Measurements from ENCODE around the gene CELSR1.
"Not testable (repeated sequence)": the region's sequence is repeated elsewhere in the genome, so short reads cannot be mapped to it uniquely, and the experiment has no call there.

Gene CELSR1

DNA sequence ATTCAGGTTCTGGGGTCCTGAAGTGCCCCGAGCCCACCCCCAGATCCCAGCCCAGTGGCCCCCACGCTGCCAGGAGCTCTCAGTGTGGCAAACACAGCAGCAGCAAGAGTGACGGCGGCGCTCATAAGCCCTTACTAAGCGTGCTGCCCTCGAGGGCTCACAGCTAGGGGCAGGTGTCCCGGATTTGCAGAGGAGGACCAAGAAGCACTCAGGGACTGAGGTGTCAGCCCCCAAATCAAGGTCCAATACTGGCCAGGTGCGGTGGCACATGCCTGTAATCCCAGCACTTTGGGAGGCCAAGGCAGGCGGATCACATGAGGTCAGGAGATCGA, 25.4 kb downstream of the CELSR1 start:
- DNase-seq = no peak

GRCh38 chr22:46511151-46512038, 26.0 kb downstream of the CELSR1 start:
- DNase-seq = no peak

DNA sequence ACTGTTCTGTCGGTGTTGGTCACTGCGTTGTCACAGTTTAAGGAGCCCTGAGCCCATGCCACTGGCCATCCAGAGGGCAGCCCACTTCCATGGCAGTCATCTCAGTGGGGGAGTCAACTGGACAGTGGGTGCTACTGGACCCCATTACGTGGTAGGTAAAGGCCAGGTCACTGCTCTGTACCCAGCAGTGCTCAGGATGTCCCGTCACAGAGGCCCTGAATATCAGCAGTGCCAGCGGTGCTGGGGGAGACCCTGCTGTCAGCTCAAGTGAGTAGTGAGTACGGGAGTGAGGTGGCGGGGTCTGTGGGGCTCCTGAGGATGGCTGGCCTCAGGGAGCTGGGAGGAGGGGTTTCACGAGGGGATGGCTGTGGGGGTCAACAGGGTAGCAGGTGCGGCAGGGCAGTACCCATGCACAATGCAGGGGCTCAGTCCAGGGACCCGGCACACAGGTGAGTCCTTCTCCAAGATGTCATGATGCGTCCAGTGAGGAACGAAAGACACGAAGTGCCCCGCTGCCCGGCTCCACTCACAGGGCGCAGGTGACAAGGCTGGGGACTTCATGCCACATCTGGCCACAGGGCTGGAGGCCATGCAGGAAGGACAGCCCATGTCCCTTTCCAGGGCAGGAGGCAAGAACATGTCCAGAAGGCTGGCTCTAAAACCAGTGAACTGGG, 27.9 kb downstream of the CELSR1 start:
- DNase-seq = no peak

DNA sequence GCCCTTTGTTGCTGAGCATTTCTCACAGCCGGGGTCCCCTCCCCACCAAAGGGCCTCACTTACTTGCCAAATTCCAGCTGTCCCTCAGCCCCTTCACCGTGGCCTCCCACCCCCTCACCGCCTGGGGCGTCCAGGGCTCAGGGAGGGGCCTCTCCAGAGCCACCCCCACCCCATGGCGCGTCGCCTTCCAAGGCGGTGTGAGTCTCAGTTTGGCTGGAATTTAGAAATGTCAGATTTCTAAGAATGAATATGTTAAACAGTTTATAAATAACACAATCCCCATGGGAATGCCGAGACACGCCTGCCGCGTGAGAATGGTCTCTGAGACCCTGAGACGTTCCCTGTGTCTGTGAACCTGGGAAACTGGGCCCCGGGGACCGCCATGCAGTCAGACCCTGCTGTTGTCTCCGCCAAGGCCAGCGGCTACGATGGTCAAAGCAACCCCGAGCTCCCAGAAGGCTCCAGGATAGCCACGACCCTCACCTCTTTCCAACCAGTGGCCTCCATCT, 28.9 kb downstream of the CELSR1 start:
- DNase-seq = no peak

DNA sequence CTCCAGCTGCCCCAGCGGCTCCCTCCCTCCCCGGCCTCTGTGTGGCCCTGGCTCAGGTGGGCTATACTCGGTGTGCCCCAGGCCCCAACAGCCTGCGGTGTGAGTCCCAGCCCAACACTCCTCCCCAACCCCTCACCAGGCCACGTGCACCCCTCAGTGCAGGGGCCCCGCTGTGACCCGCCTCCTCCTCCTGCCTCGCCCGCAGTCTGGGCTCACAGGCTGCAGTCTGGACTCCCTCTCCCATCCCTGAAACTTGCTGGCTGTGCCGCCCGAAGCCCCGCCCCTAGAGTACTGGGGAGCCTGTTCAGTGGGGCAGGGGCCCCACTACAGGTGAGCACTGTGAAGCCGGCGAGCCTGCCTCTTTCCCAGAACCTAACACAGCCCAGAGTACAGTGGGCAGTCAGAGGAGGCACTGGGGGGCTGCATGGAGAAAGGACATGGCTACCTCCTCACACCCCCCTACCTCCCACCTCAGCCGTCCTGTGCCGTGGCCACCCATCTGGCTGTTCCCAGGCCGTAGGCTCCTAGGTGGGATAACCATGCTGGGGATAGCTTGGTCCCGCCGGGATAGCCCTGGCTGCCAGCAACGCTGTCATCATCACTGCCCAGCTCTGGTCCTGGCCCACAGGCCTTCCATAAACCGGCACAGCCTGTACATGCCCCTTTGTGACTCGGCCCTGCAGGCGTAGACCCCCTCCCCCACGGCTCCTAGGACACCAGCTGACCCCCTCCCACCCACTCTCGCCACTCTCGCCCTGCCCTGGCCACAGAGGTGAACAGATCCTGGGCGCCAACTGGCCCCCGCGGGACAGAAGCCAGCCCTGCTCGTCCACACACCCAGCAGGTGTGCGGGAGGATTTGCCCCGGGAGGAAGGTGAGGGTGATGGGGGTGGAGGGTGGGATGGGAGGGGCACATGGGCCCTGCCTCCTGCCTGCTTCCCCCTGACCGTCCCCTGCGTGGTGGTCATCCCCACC, 29.7 kb downstream of the CELSR1 start:
- DNase-seq = no peak

DNA sequence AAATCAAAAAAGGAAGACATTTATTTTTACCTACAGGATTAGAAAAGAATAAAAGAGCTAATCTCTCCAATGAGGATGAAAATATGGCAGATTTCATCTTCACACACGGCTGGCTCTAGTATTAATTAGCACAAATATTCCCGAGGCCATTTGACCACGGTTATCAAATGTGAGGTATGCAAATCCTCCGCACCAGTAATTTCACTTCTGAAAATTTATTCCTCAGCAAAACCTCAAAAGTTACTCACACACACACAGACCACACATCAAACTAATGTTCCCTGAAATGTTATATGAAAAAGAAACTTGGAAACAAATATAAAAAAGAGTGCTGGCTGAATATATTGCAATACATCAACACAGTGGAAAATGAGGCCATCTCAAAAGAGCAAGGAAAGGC, 32.8 kb downstream of the CELSR1 start:
- DNase-seq = no peak

DNA sequence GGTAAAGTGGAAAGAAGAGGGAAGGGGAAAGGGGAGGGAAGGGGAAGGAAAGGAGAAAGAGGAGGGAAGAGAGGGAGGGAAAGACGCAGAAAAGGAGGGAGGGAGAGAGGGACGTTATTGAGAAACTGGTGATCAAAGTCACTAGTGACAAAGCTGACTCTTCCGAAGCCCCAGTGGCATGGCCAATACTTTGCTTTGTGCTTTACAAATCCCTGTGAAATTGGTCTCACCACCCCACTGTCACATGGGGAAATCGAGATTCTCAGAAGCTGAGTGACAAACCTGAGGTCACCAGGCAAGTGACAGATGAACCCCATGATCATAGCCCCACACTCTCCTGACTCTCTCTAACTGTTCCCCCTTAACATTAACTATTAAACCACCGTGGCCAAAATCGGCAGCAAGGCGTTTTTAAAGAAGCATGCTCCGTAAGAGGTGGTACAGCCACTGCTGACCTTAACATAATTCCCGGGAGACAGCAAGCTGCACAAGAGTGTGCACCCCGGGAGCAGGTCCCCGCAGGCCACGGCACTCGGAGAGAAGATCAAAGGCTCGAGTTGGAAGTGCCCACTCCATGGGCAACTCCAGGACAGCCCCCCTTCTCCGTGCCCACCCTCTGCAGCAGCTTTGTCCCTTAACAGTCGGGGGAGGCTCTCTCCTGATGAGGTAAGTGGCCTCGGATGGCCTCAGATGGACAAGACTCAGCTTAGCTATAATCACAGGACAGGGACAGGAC, 34.8 kb downstream of the CELSR1 start:
- no peak for DNase-seq

DNA sequence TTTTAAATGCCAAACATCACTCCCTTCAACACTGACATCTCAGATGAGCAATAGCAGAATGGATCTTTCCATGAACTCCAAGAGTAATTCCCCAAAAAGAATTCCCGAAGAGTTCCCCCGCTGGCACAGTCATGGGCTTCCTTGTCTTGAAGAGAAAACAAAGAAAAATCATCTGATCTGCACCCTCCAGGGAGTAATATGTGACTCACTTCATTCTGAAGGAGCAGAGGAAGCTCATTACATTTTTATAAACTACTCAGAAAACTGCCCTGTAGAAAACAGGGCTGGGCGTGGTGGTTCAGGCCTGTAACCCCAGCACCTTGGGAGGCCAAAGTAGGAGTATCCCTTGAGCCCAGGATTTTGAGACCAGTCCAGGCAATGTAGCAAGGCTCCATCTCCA, 35.7 kb downstream of the CELSR1 start:
- DNase-seq = no peak

DNA sequence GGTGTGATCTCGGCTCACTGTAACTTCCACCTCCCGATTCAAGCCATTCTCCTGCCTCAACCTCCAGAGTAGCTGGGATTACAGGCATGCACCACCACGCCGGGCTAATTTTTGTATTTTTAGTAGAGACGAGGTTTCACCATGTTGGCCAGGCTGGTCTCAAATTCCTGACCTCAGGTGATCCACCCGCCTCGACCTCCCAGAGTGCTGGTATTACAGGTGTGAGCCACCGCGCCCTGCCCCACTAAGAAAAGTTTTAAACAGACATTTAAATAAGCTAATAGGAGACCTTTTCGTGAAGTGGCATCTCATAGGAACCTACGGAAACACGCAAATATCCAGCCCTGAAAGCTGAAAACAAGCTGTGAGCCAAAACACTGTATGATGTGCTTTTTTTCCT, 36.2 kb downstream of the CELSR1 start:
- not testable (repeated sequence) for DNase-seq

DNA sequence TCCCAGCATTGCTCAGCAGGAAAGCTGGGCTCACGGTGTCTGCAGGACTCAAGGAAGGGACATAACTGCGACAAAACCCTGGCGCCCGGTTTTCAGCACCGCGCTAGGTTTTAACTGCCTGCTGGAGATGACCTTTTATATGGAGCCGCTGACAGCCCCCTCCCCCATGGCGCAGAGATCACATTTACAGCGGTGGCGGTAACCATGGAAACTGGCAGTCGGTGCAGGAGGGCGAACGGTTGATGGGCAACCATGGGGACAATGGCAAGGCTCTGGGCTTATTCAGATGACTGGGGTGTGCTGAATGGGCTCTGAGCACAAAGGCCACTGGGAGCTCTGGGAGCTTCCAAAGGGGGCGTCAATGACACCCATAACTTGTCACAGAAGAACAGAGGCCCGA, 37.2 kb downstream of the CELSR1 start:
- no peak for DNase-seq

DNA sequence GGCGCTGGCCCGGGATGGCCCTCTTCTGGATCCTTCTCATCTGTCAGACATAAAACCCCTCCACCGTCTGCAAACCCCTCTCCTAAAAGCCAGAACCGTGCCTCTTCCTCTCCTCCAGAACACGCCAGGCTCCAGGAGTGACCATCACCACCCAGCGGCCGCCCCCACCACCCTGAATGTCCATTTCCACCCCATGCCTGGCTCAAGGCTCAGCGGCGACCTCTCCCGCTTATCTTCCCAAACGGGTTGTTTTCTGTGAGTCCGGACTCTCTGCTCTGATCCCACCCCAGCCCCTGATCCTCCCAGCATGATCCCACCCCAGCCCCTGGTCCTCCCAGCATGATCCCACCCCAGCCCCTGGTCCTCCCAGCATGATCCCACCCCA, 37.6 kb downstream of the CELSR1 start:
- DNase-seq = no peak

- DNase-seq = no peak
Observed at GRCh38 chr22:46491946-46492345, 45.5 kb downstream of the CELSR1 start.

- DNase-seq = no peak
Observed at GRCh38 chr22:46490538-46490937, 46.9 kb downstream of the CELSR1 start.

- DNase-seq = no peak
Observed at GRCh38 chr22:46486996-46487717, 50.3 kb downstream of the CELSR1 start.

DNA sequence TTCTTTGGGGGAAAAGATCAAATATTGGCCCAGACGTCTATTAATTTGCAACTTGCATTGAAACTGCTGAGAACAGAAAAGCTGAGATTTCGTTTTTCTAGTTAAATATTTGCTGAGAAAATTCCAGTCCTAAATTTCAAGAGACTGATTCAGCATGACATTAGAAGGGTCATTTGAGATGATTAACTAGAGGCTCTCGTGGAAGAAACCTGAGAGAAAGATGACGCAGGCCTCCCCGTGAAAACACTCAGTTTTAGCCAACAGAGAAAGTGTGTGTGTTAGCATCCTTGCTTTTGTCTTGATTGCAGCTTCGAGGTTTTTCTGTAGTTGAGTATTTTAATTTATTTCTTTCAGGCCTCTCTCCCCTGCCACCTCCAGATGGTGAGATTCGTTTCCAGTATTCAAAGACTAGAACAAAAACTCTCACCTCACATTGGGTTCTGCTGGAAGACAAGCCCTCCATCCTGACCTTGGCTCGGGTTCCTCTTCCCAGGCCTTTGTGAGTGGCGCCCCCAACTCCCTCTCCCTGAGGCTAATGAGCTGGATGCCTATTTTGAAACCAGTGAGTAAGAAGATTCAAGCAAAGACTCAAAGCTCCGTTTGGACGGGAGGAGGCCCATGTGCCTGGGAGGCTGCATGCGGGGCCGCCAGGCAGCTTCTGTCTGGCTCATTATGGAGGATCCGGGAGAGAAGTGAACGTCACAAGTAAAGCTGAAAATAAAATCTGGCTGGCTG, 52.4 kb downstream of the CELSR1 start:
- DNase-seq = no peak

DNA sequence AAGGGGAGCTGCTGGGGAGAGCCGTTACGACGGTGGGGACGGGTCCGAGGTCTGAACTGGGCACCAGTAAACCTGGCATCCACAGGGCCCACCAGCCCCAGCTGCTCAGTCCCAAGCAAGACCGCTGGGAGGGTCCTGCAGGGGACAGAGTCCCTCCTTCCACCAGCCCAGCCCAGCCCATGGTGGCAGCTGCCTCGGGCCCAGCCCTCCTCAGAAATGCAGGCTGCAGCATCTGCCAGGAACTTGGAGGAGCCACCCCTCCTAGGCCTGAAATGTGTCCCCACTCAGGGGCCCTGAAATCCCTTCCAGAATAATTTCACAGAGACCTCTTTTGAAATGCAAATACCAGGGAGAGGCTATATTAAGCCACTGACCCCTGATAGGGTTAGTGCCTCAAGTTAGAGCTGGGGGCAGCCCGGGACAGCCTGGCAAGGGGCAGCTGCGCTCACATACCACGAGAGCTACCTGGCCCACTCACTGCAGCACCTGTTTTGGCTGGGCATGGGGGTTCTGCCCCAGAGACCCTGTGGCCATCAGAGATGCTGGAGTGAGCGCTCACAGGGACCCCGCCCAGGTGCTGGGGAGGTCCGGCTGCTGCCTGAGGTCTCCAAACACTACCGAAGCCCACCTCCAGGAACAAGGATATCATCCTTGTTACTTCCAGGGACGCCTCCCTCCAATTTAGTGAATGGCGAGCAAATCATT, 53.1 kb downstream of the CELSR1 start:
- no peak for DNase-seq

DNA sequence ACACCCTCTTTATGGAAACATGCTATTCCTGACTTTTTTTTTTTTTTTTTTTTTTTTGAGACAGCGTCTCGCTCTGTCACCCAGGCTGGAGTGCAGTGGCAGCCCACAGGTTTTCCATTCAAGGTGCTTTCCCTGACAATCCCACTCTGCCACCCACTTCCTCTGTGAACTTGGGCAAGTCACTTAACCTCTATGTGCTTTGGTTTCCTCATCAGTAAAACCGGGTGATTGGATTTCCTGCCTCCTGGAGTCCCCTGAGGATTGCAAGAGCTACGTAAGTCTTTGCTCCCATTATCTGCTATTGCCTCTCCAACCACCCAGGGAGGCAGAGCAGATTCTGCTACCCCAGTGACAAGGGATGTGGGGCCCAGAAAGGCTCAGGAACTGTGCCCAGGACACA, 54.1 kb downstream of the CELSR1 start:
- DNase-seq = no peak

DNA sequence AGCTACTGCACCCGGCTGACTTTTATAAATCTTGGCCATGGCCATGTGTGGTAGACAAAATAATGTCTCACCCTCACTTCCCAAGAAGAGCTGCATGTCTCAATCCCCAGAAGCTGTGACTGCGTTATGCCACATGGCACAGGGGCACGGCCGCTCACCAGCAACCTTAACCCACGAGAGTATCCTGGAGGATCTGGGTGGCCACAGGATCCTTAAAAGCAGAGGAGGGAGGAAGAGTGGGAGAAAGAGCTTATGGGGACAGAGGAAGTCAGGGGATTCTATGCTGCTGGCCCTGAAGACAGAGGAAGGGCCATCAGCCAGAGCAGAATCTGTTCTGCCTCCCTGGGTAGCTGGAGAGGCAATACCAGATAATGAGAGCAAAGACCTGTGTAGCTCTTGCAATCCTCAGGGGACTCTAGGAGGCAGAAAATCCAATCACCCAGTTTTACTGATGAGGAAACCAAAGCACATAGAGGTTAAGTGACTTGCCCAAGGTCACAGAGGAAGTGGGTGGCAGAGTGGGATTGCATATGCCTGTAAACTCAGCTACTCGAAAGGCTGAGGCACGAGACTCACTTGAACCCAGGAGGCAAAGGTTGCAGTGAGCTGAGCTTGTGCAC, 55.3 kb downstream of the CELSR1 start:
- no peak for DNase-seq

DNA sequence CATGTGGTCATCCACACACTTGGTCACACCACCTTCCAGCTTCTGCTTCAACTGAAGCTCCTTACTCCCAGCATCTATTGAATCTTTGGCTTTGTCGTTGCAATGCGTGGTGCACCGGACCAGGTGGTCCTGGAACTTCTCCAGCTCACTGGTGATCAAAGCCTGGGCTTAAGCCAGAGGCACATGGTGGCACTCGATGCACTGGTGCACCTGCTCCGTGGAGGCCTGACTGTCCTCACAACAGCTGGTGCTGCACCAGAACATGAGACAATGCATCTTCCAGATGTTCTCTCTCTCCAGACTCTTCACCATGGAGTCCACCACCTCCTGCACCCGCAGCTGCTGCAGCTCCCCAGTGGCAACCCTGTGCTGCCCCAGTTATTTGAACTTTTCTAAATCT, 56.0 kb downstream of the CELSR1 start:
- no peak for DNase-seq

DNA sequence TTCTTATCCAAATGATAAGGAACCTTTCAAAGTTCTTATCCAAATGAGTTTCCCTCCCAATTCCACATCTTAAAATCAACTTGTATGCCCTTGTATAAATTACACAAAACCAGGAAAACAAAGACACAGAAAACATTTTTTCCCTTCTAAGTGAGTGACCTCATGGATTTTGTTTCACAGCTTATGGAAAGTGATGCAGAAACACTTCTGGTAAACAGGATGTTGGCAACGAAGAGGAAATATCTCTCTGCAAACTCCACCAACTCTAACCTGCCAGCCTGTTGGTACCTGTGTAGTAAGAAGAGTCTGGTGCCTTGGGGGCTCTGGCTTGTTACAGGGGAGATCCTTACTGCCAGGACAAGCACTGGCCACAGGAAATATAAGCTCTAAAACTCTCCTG, 57.0 kb downstream of the CELSR1 start:
- DNase-seq = no peak

Data from GDM1 (cell line).